Measurements from ENCODE around the gene CXorf49.
"Not testable (repeated sequence)": the region's sequence is repeated elsewhere in the genome, so short reads cannot be mapped to it uniquely, and the experiment has no call there.

The CXorf49 gene

GRCh38 chrX:71718185-71718584 lies at the start of gene CXorf49:
Gene CXorf49, minus strand, starts transcription at chrX:71718285. Its CDS starts 134 bp downstream, at chrX:71718151.
- H3K4me3 ChIP-seq (ENCODE audit: low read length): not testable (repeated sequence)

- not testable (repeated sequence) for H3K4me3 ChIP-seq (ENCODE audit: low read length)
Observed at GRCh38 chrX:71767134-71767533, 49.0 kb upstream of the CXorf49 start.

GRCh38 chrX:71765613-71766012 lies 47.5 kb upstream of the CXorf49 start:
- not testable (repeated sequence) for H3K4me3 ChIP-seq (ENCODE audit: low read length)

- H3K4me3 ChIP-seq (ENCODE audit: low read length): not testable (repeated sequence)
Observed at GRCh38 chrX:71764832-71765231, 46.7 kb upstream of the CXorf49 start.

GRCh38 chrX:71763049-71763448 lies 45.0 kb upstream of the CXorf49 start, which contains the start of gene CXorf49B:
Gene CXorf49B, plus strand, starts transcription at chrX:71763349. Its CDS starts 75 bp downstream, at chrX:71763424.
- H3K4me3 ChIP-seq (ENCODE audit: low read length): not testable (repeated sequence)

GRCh38 chrX:71760688-71761281 lies 42.7 kb upstream of the CXorf49 start:
- H3K4me3 ChIP-seq (ENCODE audit: low read length): not testable (repeated sequence)

- not testable (repeated sequence) for H3K4me3 ChIP-seq (ENCODE audit: low read length)
Observed at GRCh38 chrX:71720289-71720886, 2.3 kb upstream of the CXorf49 start.

GRCh38 chrX:71719195-71719594 lies 1.1 kb upstream of the CXorf49 start:
- not testable (repeated sequence) for H3K4me3 ChIP-seq (ENCODE audit: low read length)

GRCh38 chrX:71716323-71716722 lies 1.8 kb downstream of the CXorf49 start:
- H3K4me3 ChIP-seq (ENCODE audit: low read length): not testable (repeated sequence)

- not testable (repeated sequence) for H3K4me3 ChIP-seq (ENCODE audit: low read length)
Observed at GRCh38 chrX:71715551-71715950, 2.5 kb downstream of the CXorf49 start.

GRCh38 chrX:71714064-71714463 lies 4.0 kb downstream of the CXorf49 start:
- H3K4me3 ChIP-seq (ENCODE audit: low read length): not testable (repeated sequence)

GRCh38 chrX:71702853-71703252 lies 15.2 kb downstream of the CXorf49 start:
- not testable (repeated sequence) for H3K4me3 ChIP-seq (ENCODE audit: low read length)

- not testable (repeated sequence) for H3K4me3 ChIP-seq (ENCODE audit: low read length)
Observed at GRCh38 chrX:71699023-71699344, 19.1 kb downstream of the CXorf49 start.

- H3K4me3 ChIP-seq (ENCODE audit: low read length): not testable (repeated sequence)
Observed at GRCh38 chrX:71698299-71699022, 19.6 kb downstream of the CXorf49 start.

- H3K4me3 ChIP-seq (ENCODE audit: low read length): not testable (repeated sequence)
Observed at GRCh38 chrX:71697466-71698298, 20.4 kb downstream of the CXorf49 start.

GRCh38 chrX:71696641-71697465 lies 21.2 kb downstream of the CXorf49 start:
- H3K4me3 ChIP-seq (ENCODE audit: low read length): not testable (repeated sequence)

All from GM08714 (cell line).